ENCODE measurements around the gene SEMA4D. TPM values are rescaled to one million over a fixed set of nuclear protein-coding genes. Genes with fewer than 3 reads are reported as not detected.

Gene SEMA4D
- total RNA-seq, 1 donor from 2014 or later = 79.7 TPM

GRCh38 chr9:89448821-89449220, 49.1 kb downstream of the SEMA4D start:
- no peaks in the 10 kb centered on the region for H3K27me3 Mint-ChIP-seq
- TF ChIP-seq CTCF (IDR thresholded peaks at IDR 0.05) = no peak
- ChIA-PET CTCF (no interaction called here), POLR2A (interaction anchor here (0.8 to 1.5 kb wide), 2 partner anchors 9 to 17 kb away, joined by 3 to 5 read pairs; no protein-coding TSS in a partner anchor)
- H3K36me3 Mint-ChIP-seq (ENCODE audit: low read depth) = peaks cover 52% of the 10 kb centered on the region
- H3K9me3 Mint-ChIP-seq = no peaks in the 10 kb centered on the region
- H3K27ac Mint-ChIP-seq = no peak overlapping the region
- no peak for ATAC-seq (ENCODE audit: low read depth)
- H3K4me3 Mint-ChIP-seq = no peak overlapping the region
- intact Hi-C loops (cut with micrococcal nuclease) = no loop called here
- H3K4me1 Mint-ChIP-seq = peaks cover 57% of the 10 kb centered on the region
- no peak for DNase-seq

- intact Hi-C loops (cut with micrococcal nuclease) = no loop called here
- no peaks in the 10 kb centered on the region for H3K9me3 Mint-ChIP-seq
- peak overlapping the region; percentile 11 for H3K4me3 Mint-ChIP-seq
- DNase-seq (no peak), ATAC-seq (ENCODE audit: low read depth) (peak; percentile 37)
- peaks cover 60% of the 10 kb centered on the region for H3K4me1 Mint-ChIP-seq
- CTCF ChIA-PET = no interaction called here
- H3K27ac Mint-ChIP-seq = peak overlapping the region; percentile 46
- POLR2A ChIA-PET = interaction anchor here (0.8 to 1.5 kb wide), 3 partner anchors 8 to 17 kb away, joined by 3 to 5 read pairs (median 3); no protein-coding TSS in a partner anchor
- H3K27me3 Mint-ChIP-seq = no peaks in the 10 kb centered on the region
- TF ChIP-seq CTCF (IDR thresholded peaks at IDR 0.05) = no peak
- peaks cover 52% of the 10 kb centered on the region for H3K36me3 Mint-ChIP-seq (ENCODE audit: low read depth)
Measured at GRCh38 chr9:89448381-89448780, 49.5 kb downstream of the SEMA4D start.

- intact Hi-C loops (cut with micrococcal nuclease) = no loop called here
- no peak for ATAC-seq (ENCODE audit: low read depth)
- H3K27me3 Mint-ChIP-seq = no peaks in the 10 kb centered on the region
- H3K27ac Mint-ChIP-seq = no peak overlapping the region
- DNase-seq = no peak
- no peak overlapping the region for H3K4me3 Mint-ChIP-seq
- POLR2A ChIA-PET = interaction anchor here (1.1 to 1.5 kb wide), 2 partner anchors 9 to 16 kb away, joined by 3 read pairs; no protein-coding TSS in a partner anchor
- CTCF ChIA-PET = no interaction called here
- no peak for TF ChIP-seq CTCF (IDR thresholded peaks at IDR 0.05)
- H3K36me3 Mint-ChIP-seq (ENCODE audit: low read depth) = peaks cover 47% of the 10 kb centered on the region
- H3K4me1 Mint-ChIP-seq = peaks cover 64% of the 10 kb centered on the region
- no peaks in the 10 kb centered on the region for H3K9me3 Mint-ChIP-seq
Measured at GRCh38 chr9:89447416-89447815, 50.5 kb downstream of the SEMA4D start.

GRCh38 chr9:89446961-89447310, 51.0 kb downstream of the SEMA4D start:
- no peak for ATAC-seq (ENCODE audit: low read depth)
- H3K9me3 Mint-ChIP-seq = no peaks in the 10 kb centered on the region
- TF ChIP-seq CTCF (IDR thresholded peaks at IDR 0.05) = no peak
- H3K27me3 Mint-ChIP-seq = no peaks in the 10 kb centered on the region
- no peak overlapping the region for H3K27ac Mint-ChIP-seq
- peaks cover 68% of the 10 kb centered on the region for H3K4me1 Mint-ChIP-seq
- H3K36me3 Mint-ChIP-seq (ENCODE audit: low read depth) = peaks cover 47% of the 10 kb centered on the region
- ChIA-PET POLR2A (no interaction called here), CTCF (no interaction called here)
- no peak for DNase-seq
- no peak overlapping the region for H3K4me3 Mint-ChIP-seq
- intact Hi-C loops (cut with micrococcal nuclease) = no loop called here

GRCh38 chr9:89446261-89446960, 51.5 kb downstream of the SEMA4D start:
- Mint-ChIP-seq H3K9me3 (no peaks in the 10 kb centered on the region), H3K27ac (no peak overlapping the region), H3K4me1 (peaks cover 73% of the 10 kb centered on the region), H3K4me3 (no peak overlapping the region), H3K36me3 (ENCODE audit: low read depth) (peaks cover 42% of the 10 kb centered on the region), H3K27me3 (no peaks in the 10 kb centered on the region)
- ChIA-PET POLR2A (no interaction called here), CTCF (no interaction called here)
- DNase-seq (no peak), ATAC-seq (ENCODE audit: low read depth) (no peak)
- intact Hi-C loops (cut with micrococcal nuclease) = no loop called here
- TF ChIP-seq CTCF (IDR thresholded peaks at IDR 0.05) = no peak

All from activated B cell treated with CpG ODN at 0.5 μM for 24 hours (primary cell).